Thymus (tissue), 11 donors: ENCODE results near the gene RPUSD4. TPM values are rescaled to one million over a fixed set of nuclear protein-coding genes. Genes with fewer than 3 reads are reported as not detected.

ENCODE experiments used
- DNase-seq, 9 donors: peaks; one replicate each; pipeline ENCODE4 v3.0.0-alpha.2; 2013; ENCODE audit warnings: low spot score in 9 of 9, low read depth in 6 of 9, missing footprints in 1 of 9
- H3K27ac ChIP-seq, 2 donors: one replicate each; pipeline ENCODE4 v1.5.1; 2013; ENCODE audit warnings: control low read depth in 1 of 2, low read depth in 1 of 2, low read length in 1 of 2, mild to moderate bottlenecking in 1 of 2, moderate library complexity in 1 of 2
- H3K27me3 ChIP-seq, 2 donors: one replicate each; pipeline ENCODE4 v1.5.1; 2013; ENCODE audit warnings: low read length in 1 of 2; ENCODE audit not compliant: control insufficient read depth in 2 of 2, insufficient read depth in 1 of 2
- H3K36me3 ChIP-seq, 2 donors: one replicate each; pipeline ENCODE4 v1.5.1; 2013; ENCODE audit warnings: low read length in 1 of 2, mild to moderate bottlenecking in 1 of 2, moderate library complexity in 1 of 2; ENCODE audit not compliant: control insufficient read depth in 2 of 2, insufficient read depth in 2 of 2
- H3K4me1 ChIP-seq, 2 donors: one replicate each; pipeline ENCODE4 v1.5.1; 2013; ENCODE audit warnings: low read length in 2 of 2; ENCODE audit not compliant: control insufficient read depth in 2 of 2, insufficient read depth in 2 of 2
- H3K4me3 ChIP-seq, 2 donors: one replicate each; pipeline ENCODE4 v1.5.1; 2013; ENCODE audit warnings: low read length in 2 of 2, control low read depth in 1 of 2, mild to moderate bottlenecking in 1 of 2
- H3K9me3 ChIP-seq, 2 donors: one replicate each; pipeline ENCODE4 v1.5.1; 2013; ENCODE audit warnings: low read length in 1 of 2, mild to moderate bottlenecking in 1 of 2; ENCODE audit not compliant: control insufficient read depth in 2 of 2, insufficient read depth in 1 of 2
- WGBS: extraction: QIAGEN DNeasy Blood & Tissue Kit; methylation state at CpG from one replicate; pipeline ENCODE4 v1.1.7; 2013; 5-methylcytosine and 5-hydroxymethylcytosine counted together
- polyA plus RNA-seq: library from polyadenylated mRNA; stranded (reverse); fragments of 200-250 nt; gene quantifications from one replicate; pipeline ENCODE4 v1.2.3, GENCODE V29; 2013
- total RNA-seq: library from RNA; stranded (reverse); fragments of 120-200 nt; gene quantifications from one replicate; pipeline ENCODE4 v1.2.4, GENCODE V29; 2013
- donor health status: healthy.

Gene RPUSD4
- total and polyA plus RNA-seq, 2 donors = 16.0 to 20.5 TPM

GRCh38 chr11:126165311-126165720, 46.1 kb downstream of the RPUSD4 start:
- Histone ChIP-seq H3K4me1 (peaks cover 0 to 12% of the 10 kb centered on the region in 2 donors), H3K27me3 (no peaks in the 10 kb centered on the region), H3K4me3 (no peak overlapping the region), H3K27ac (no peak overlapping the region), H3K9me3 (peaks cover 0 to 2% of the 10 kb centered on the region in 2 donors), H3K36me3 (no peaks in the 10 kb centered on the region)
- DNase-seq = no peak
- WGBS = 89% methylated on average over 9 of the region's 9 CpGs

- no peak for DNase-seq
- Histone ChIP-seq H3K27me3 (no peaks in the 10 kb centered on the region), H3K9me3 (peaks cover 0 to 2% of the 10 kb centered on the region in 2 donors), H3K4me1 (peaks cover 0 to 12% of the 10 kb centered on the region in 2 donors), H3K27ac (no peak overlapping the region), H3K36me3 (no peaks in the 10 kb centered on the region), H3K4me3 (no peak overlapping the region)
- 94% methylated on average over 8 of the region's 8 CpGs for WGBS
Measured at GRCh38 chr11:126164781-126165180, 46.7 kb downstream of the RPUSD4 start.

- no peak overlapping the region for H3K27ac ChIP-seq
- WGBS = 48% methylated on average over 9 of the region's 9 CpGs
Measured at GRCh38 chr11:126163779-126164178, 47.7 kb downstream of the RPUSD4 start.

GRCh38 chr11:126163074-126163700, 48.3 kb downstream of the RPUSD4 start:
- Histone ChIP-seq H3K27ac (no peak overlapping the region), H3K27me3 (no peaks in the 10 kb centered on the region), H3K36me3 (no peaks in the 10 kb centered on the region), H3K9me3 (peaks cover 0 to 2% of the 10 kb centered on the region in 2 donors), H3K4me3 (no peak overlapping the region), H3K4me1 (peaks cover 0 to 12% of the 10 kb centered on the region in 2 donors)
- DNase-seq = no peak
- WGBS = 93% methylated on average over 22 of the region's 22 CpGs

More at GRCh38 chr11:126163779-126164178, 47.7 kb downstream of the RPUSD4 start:
- Histone ChIP-seq H3K4me3 (no peak overlapping the region), H3K27me3 (no peaks in the 10 kb centered on the region), H3K9me3 (peaks cover 0 to 2% of the 10 kb centered on the region in 2 donors), H3K36me3 (no peaks in the 10 kb centered on the region), H3K4me1 (peaks cover 0 to 12% of the 10 kb centered on the region in 2 donors)
- no peak for DNase-seq

- Histone ChIP-seq H3K9me3 (peaks cover 0 to 2% of the 10 kb centered on the region in 2 donors), H3K4me1 (peaks cover 0 to 12% of the 10 kb centered on the region in 2 donors), H3K27ac (no peak overlapping the region), H3K36me3 (no peaks in the 10 kb centered on the region), H3K27me3 (no peaks in the 10 kb centered on the region), H3K4me3 (no peak overlapping the region)
- DNase-seq = no peak
- 97% methylated on average over 14 of the region's 14 CpGs for WGBS
Measured at GRCh38 chr11:126162306-126163030, 49.0 kb downstream of the RPUSD4 start.

- Histone ChIP-seq H3K36me3 (no peaks in the 10 kb centered on the region), H3K4me3 (no peak overlapping the region), H3K9me3 (peaks cover 0 to 2% of the 10 kb centered on the region in 2 donors), H3K27me3 (no peaks in the 10 kb centered on the region), H3K27ac (no peak overlapping the region), H3K4me1 (peaks cover 0 to 12% of the 10 kb centered on the region in 2 donors)
- DNase-seq = no peak
- 98% methylated on average over 7 of the region's 7 CpGs for WGBS
Measured at GRCh38 chr11:126161023-126161391, 50.4 kb downstream of the RPUSD4 start.

GRCh38 chr11:126160345-126161022, 51.0 kb downstream of the RPUSD4 start:
- H3K27ac ChIP-seq = no peak overlapping the region
- peaks cover 0 to 2% of the 10 kb centered on the region in 2 donors for H3K9me3 ChIP-seq
- no peak for DNase-seq
- 94% methylated on average over 18 of the region's 18 CpGs for WGBS
- H3K4me3 ChIP-seq = no peak overlapping the region
- no peaks in the 10 kb centered on the region for H3K27me3 ChIP-seq
- no peaks in the 10 kb centered on the region for H3K36me3 ChIP-seq
- peaks cover 0 to 12% of the 10 kb centered on the region in 2 donors for H3K4me1 ChIP-seq

- WGBS = 97% methylated on average over 19 of the region's 19 CpGs
Measured at GRCh38 chr11:126159719-126160344, 51.6 kb downstream of the RPUSD4 start.

More at GRCh38 chr11:126159719-126160344, 51.6 kb downstream of the RPUSD4 start:
- Histone ChIP-seq H3K9me3 (peaks cover 0 to 2% of the 10 kb centered on the region in 2 donors), H3K27me3 (no peaks in the 10 kb centered on the region), H3K27ac (no peak overlapping the region), H3K36me3 (no peaks in the 10 kb centered on the region), H3K4me3 (no peak overlapping the region), H3K4me1 (peaks cover 0 to 12% of the 10 kb centered on the region in 2 donors)
- no peak for DNase-seq
